H54 (cell line): Measurements from ENCODE around the gene SH2B2.

Experiments
- DNase-seq: peaks from one replicate; pipeline ENCODE4 v3.0.0; 2011; ENCODE audit warnings: low spot score, mixed read lengths; ENCODE audit not compliant: insufficient read length
- FAIRE-seq: peaks from 3 replicates; lab custom pipeline; 2011; peaks lifted over from hg19 to GRCh38; lab: Jason Lieb, UNC
- POLR2A ChIP-seq: IDR thresholded peaks from 2 replicates; pipeline ENCODE4 v1.6.1; 2011; ENCODE audit warnings: low read depth, mild to moderate bottlenecking, low read length

The SH2B2 gene

DNA sequence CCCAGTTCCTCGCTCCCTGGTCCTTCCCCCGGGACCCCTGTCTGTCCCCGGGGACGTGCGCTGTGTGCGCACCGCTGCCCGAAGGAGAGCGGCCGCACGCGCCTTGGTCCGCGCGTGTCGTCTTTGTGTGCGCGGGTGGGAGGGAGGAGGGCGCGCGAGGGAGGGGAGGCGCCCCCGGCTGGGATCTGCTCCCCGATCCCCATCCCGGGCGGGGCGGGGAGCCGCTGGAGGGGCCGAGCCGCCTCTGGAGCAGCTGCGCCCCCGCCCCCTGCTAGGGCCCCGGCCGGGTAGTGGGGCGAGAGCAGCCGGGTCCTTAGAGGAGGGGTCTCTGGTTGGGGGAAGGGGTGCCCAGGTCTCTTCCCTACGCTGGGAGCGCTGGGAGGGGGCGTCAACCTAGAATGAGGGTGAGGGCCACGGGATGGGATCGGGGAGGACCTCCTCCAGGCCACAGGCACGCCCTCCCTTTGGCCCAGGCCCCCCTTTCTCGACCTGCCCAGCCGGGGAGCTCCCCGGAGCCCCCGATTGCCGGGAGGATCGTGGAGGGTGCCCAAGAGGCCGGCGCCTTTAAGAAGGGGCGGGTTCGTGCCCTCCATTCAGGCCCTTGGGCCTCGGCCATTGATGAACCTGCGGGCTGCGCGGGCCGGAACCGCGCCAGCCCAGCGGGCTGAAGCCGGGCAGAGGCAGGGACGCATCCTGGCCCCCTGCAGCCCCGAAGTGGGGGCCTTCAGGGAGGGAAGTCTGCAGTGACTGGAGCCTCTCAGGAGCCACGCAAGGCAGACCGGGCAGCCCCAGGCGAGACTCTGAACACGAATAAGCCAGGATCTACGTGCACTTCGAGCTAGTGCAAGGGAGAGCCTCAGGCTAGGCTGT, 678 bp downstream of the SH2B2 start:
- DNase-seq: peak; percentile 66
- no peak for TF ChIP-seq POLR2A
- FAIRE-seq: no peak

DNA sequence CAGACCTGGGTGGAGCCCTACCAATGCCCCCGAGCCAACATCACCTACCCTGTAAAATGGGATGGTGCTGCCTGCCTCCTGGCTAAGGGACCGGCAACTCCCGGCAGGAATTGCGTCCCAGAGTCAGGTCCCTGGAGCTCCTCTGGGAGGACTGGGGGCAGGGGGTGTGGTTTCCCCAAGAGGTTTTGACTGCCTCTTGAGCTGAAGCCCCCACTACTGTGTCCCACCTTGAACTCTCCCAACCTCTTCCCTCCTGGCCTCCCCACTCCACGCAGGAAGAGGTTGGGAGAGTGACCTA, 1.3 kb downstream of the SH2B2 start:
- no peak for TF ChIP-seq POLR2A
- DNase-seq (no peak), FAIRE-seq (no peak)

DNA sequence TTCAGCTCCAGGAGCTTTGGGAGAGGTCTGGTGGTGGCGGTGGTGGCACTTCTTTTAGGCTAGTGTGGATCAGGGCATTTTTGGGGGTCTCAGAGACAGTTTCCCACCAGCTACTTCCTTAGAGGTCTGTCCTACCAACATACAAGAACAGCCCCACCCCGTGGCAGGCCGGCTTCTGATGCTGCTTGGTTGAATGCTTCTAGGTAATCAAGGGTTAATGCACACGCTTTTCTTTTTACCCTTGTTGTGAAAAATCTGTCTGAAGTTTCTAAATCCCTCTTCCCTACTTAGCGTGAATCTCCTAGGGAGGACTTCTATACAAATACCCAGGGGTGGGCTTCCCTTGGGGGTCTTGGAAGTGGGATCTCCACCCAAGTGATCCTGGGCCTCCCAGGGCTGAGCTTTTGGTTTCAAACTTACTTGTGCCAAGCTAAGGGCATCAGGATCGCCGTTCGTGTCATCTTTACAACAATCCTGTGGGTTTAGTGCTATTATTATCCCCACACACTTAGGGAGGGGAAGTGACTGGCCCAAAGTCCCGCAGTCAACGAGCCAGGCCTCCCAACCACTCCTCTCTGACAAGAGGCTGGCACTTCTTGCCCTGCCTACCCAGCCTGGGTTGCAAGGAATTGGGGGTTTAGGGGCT, 1.7 kb downstream of the SH2B2 start:
- DNase-seq (no peak), FAIRE-seq (no peak)
- TF ChIP-seq POLR2A: no peak

DNA sequence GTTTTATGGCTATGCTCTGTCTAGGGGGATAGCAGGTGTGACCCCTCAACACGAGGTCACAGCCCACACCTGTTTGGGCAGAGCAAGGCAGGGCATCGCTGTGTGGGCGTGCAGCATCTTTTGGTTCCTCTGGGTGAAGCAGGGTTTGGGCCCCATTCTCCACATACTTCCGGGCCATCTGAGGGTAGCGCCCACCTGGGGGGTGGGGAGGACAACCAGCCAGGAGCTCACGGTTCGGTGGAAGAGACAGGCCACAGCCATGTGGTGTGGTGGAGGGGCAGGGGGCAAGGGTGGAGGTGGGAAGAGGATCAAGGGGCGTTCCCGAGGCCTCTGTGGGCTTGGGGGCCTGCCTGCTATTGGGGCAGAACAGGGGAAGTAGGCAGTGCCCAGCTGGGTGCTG, 2.4 kb downstream of the SH2B2 start:
- FAIRE-seq (no peak), DNase-seq (no peak)
- TF ChIP-seq POLR2A: no peak

DNA sequence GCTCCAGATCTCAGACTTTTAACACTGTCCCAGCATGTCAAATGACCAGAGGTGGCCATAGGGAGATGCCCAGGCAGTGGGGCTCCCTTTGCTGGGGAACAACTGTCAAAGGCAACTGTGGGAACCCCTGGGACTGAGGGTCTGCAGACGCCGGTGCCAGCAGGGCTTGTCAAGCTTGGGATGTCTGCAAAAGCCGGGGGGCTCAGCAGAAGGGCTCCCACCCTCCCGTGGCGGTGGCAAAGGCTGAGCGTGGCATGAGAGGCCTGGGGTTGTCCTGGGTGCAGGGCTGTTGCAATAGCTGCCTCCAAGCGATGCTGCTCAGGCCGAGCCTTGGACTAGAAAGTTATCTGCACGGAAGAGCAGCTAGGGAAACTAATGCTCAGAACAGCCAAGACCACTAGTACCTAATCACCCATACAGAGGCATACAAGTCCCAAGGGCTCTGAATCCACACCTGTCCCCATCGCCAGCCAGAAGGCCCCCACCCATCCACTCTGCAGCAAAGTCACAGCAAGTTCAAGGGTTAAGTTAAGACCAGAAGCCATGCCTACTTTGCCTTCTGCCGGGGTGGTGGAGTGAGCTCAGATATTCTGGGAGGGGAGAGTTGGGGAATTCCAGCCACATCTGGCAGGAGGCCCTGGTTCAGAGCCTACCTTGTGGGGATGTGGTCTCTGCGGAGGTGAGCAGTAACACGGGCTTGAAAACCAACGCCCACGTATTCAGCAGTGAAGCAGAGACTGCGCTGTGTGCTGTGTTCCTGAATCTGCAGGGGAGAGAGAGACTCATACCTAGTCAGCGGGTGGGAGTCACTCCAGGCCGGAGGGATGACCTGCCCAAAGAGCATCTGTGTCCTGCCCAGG, 4.6 kb downstream of the SH2B2 start:
- no peak for TF ChIP-seq POLR2A
- FAIRE-seq: no peak
- no peak for DNase-seq

DNA sequence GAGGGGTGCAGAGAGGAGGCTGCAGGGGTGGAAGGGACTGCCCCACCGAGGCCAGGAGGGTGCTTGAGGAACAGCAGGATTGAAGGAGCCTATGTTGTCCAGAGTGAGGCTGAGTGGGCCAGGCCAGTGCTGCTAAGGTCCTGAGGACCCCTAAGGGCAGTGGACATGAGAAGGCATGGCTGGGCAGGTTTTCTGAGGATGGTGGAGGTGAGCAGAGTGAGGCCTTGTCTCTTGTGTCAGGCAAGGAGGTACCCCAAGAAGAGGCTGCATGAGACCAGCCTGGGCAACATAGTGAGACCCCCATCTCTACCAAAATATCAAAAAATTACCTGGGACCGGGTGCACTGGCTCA, 5.2 kb downstream of the SH2B2 start:
- no peak for FAIRE-seq
- no peak for TF ChIP-seq POLR2A
- no peak for DNase-seq

DNA sequence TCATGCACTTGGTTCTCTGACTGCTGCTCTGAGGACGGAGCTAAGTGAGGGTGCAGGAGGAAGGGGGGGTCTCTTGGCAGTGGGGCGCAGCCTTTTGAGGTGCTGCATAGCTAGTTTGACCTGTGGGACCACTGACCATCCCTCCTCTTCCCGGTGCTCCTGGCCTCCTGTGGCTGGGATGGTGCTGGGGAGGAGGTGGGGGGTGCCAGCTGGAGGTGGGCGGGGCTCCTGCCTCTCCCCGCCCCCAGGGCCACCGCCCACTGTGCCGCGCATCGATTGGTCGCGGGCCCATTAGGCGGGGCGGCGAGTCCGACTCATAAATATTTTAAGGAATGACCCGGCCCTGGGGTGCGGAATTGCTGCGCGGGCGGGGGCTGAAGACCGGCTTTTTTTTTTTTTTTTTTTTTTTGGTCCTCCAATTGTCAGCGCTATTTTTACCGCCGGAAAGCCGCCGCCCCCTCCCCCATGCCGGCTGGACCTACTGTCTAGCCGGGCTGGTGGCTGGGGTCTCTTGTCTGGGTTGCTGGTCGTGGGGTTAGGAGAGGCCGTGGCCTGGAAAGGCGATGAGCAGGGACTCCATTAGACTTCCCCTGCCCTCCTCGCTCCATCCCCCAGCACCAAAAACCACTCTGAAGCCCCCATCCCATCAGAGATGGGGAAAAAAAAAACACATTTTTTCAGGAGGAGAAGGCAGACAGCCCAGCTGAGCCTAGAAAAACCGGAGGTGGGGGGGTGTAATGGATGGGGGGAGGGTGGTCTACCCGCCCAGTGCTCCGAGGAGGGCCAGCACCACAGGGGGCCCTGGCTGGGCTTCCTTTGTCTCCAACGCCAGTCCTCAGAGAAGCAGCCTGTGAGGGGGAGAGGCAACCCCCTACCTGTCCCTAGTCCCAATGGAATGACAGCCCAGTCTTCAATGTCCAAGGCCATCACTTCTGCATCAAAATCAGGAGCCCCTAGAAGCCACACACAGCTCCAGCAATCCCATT, 6.4 kb downstream of the SH2B2 start:
- TF ChIP-seq POLR2A: no peak
- DNase-seq: no peak
- no peak for FAIRE-seq

DNA sequence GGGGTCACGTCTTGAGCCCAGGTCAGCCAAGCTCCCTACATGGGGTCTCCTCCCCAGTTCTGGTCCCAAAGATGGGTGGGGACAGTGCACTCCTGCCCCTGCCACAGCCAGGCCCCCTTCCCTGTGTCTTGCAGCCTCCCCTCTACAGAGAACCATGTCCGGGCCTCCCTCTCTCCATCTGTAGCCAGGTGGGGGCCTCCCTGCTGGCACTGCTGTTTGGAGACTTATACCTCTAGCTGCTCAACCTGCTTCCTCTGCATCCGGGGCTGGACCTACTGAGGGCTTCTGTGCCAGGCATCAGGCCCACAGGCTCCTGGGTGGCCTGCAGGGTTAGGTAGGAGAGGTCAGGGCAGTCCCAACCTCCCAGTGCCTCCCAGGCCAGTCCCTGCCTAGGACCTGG, 7.9 kb downstream of the SH2B2 start:
- no peak for TF ChIP-seq POLR2A
- FAIRE-seq (no peak), DNase-seq (no peak)

DNA sequence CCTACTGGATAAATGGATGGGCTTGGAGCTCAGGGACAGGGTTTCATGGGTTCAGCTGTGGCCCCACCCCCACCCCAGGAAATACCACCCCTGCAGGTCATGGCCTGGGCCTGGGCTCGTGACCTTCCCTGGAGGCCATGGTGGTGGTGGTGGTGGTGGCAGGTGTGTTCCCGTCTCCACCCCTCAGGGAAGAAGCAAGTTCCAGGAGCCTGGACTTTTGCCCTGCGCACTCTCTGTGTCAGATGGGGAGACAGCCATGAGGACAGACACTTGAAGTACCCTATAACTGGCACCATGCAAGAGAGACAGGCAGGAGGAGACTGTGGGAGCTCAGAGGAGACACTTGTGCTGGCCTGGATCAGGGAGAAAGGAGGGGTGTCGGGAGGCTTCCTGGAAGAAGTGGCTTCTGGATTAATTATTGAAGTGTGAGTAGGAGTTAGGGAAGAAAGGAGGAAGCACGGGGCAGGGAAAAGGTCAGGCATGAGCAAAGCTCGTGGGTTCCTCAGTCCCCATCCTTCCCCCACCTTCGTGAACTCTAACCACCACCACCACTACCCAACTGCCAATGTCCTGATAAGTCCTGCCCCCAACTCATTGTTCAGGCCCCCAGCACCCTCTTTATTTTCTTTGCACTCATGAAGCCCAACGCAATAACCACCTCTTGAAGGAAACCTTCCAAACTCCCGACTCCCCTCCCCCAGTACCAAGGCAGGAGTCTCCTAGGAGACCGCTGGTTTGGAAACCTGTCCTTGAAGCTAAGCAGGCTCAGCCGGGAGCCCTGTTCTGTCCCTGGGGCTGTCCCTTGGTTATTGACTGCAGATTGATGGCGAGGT, 8.9 kb downstream of the SH2B2 start:
- TF ChIP-seq POLR2A: no peak
- no peak for FAIRE-seq
- no peak for DNase-seq

DNA sequence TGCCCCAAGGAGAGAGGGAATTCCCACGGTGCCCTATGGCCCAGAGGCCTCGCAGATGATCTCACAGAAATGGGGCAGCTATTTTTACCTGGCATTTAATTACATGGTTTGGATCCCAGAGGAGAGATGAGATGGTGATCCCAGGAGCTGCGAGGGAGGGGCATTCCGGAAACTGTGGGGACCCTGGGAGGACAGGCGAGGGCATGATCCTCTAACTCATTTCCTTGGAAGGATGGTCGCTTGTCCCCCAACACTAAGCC, 9.4 kb downstream of the SH2B2 start:
- no peak for DNase-seq
- no peak for FAIRE-seq
- no peak for TF ChIP-seq POLR2A

DNA sequence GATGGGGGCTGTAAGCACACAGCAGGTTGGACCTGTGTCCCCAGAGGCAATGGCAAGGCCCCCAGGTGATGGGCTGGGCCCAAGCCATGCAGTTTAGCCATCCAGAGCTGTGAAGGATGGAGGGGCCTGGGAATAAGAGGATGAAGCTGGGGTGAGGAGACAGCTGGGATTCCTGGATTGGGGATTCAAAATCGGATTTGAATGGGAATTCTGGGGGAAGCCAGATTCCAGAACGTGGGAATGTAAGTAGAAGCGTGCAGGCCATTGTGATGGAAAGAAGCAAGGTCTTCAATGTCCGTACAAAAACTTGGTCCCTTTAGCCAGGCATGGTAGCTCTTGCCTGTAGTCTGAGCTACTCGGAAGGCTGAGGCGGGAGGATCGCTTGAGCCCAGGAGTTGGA, 9.8 kb downstream of the SH2B2 start:
- TF ChIP-seq POLR2A: no peak
- FAIRE-seq (no peak), DNase-seq (no peak)

DNA sequence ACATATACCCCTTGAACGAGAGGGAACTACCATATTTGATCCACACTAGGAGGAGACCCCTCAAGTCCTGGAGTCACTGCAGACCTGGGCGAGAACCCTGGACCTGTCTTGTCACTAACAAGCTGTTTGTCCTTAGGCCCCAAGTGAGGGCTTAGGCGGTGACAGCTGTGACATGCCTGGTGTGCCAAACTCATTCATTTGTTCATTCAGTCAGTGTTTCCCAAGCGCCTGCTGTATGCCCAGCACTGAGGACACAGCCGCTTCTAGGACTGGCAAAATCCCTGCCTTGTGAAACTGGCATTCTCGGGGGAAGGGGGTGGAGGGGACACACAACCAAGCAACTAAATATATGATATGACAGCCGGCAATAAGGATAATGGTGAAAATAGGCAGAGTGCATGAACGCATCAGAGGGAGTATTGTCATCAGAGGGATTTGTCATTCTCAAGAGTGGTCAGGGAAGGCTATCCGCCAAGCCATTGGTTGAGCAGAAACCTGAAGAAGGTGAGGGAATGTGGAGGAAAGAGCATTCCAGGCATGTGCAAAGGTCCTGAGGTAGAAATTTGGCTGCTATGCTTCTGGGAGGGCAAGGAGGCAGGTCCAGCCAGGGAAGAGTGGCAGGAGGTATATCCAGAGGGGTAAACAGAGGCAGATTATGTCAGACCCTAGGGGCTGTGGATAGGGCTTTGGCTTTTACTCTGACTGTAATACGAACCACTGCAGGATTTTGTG, 11.0 kb downstream of the SH2B2 start:
- DNase-seq (no peak), FAIRE-seq (no peak)
- no peak for TF ChIP-seq POLR2A
